Fibroblast of pulmonary artery (primary cell): ENCODE measurements around the gene PRELID3B.

Source experiments
- DNase-seq: peaks from one replicate; pipeline ENCODE4 v3.0.0-alpha.2; 2010; ENCODE audit warnings: low read depth
- H3K4me3 ChIP-seq: replicated peaks from 2 replicates; pipeline ENCODE4 v1.5.1; 2011; ENCODE audit warnings: low read depth, mild to moderate bottlenecking, control low read depth, low read length, moderate library complexity
- TF ChIP-seq, protein P1 (sequence below): IDR thresholded peaks from 2 replicates; pipeline ENCODE4 v1.5.1; 2011; ENCODE audit warnings: mild to moderate bottlenecking, control low read depth, low read length, inconsistent platforms; ENCODE audit errors: missing control alignments

Gene PRELID3B

DNA sequence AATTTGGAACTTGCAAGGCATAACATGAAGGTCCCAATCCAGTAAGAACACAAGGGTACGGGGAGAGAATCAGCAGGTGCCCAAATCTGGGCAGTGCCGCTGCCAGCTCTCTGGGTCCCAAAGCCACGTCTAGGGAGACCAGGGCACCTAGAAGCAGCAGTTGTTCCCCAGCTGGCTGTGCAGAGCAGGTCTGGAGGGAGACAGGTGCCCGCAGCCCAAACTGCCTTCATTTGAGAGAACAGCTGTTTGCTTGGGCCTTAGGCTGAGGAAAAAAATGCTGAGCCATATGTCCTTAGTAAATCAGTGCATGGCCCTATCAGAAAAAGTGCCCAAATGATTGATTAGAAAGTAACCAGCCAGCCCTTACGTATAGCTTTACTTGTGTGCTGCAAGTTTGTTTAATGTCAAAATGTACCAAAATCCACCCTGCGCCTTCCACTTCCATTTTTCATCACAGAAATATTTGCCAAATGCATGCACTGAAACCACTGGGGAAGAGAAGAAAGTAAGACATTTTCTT, 9.1 kb upstream of the PRELID3B start:
- DNase-seq = no peak
- no peak overlapping the region for H3K4me3 ChIP-seq
- TF ChIP-seq, protein P1, sequence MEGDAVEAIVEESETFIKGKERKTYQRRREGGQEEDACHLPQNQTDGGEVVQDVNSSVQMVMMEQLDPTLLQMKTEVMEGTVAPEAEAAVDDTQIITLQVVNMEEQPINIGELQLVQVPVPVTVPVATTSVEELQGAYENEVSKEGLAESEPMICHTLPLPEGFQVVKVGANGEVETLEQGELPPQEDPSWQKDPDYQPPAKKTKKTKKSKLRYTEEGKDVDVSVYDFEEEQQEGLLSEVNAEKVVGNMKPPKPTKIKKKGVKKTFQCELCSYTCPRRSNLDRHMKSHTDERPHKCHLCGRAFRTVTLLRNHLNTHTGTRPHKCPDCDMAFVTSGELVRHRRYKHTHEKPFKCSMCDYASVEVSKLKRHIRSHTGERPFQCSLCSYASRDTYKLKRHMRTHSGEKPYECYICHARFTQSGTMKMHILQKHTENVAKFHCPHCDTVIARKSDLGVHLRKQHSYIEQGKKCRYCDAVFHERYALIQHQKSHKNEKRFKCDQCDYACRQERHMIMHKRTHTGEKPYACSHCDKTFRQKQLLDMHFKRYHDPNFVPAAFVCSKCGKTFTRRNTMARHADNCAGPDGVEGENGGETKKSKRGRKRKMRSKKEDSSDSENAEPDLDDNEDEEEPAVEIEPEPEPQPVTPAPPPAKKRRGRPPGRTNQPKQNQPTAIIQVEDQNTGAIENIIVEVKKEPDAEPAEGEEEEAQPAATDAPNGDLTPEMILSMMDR = no peak

DNA sequence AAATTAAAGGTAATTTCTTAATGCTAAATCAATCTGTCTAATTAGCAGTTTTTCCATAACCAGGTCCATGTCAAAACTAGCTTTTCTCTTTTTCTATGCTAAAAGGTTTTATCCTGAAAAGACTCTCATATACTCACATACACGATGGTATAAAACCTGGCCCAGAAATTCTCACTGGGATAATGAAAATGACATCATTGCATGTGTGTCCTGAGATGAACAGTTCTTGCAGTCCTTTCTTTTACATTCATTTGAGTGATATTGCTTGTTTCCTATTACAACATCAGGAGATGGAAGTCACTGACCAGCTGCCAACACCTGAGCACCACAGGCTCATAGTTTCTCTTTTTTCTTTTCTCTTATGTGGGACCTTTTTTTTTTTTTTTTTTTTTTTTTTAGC, 7.9 kb upstream of the PRELID3B start:
- DNase-seq = no peak
- no peak overlapping the region for H3K4me3 ChIP-seq
- TF ChIP-seq, protein P1 = no peak

DNA sequence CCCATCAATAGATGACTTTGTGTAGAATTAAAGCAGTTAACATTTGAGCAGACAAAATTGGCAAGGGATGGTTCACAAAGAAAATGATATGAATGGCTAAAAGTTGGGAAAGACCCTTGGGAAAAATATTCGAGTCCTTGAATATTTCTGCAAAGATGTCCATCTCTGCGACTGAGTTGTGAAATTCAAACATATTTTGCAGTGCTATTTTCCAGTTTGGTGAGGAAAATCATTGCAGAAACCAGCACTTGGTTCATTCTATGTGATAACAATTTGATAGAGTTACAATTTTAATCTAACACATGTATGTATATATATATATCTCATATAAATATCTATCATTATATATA, 6.1 kb upstream of the PRELID3B start:
- TF ChIP-seq, protein P1 = no peak
- DNase-seq = no peak
- no peak overlapping the region for H3K4me3 ChIP-seq

DNA sequence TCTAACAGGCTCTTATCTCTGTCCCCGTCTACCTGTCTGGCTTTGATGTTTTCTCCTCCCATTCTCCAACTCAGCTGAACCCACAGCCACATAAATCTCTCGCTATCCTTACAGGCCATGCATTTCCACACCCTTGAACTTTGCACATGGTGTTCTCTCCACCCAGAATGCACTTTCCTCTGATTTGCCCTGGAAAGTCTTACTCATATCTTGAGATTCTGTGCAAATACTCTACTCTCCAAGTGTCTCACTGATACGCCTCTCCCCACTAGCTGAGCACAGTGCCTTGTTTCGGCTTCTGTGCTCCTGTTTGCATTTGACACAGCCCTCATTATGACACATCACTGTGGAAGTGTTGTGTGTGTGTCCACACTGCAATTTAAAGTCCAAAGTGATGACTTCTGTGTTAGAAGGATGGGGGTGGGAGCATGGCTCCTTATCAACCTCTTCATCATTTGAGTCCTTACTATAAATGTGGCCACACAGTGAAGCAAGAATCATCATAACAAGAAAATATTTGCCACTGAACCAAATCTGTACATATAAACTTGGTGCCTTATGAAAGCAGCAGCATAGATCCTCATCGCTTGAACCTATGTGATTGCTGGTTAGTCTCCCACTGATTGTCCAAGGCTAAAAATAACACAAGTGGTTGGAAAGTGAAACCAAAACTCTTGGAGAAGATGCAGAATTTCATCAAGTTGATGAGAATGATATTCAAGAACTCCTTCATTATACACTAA, 5.5 kb upstream of the PRELID3B start:
- TF ChIP-seq, protein P1 = no peak
- no peak for DNase-seq
- no peak overlapping the region for H3K4me3 ChIP-seq

DNA sequence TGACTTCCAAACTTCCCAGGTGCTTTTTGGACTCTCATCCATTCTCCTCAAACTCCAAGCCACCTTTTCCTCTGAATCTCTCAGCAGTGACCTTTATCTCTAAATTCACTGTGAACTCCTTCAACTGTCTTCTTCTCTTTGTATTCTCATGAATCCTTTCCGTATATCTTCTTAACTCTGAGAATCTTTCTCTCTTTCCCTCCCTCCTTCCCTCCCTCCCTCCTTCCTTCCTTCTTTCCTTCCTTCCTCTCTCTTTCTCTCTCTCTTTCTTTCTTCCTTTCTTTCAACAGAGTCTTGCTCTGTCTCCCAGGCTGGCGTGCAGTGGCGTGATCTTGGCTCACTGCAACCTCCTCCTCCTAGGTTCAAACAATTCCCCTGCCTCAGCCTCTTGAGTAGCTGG, 4.3 kb upstream of the PRELID3B start:
- TF ChIP-seq, protein P1 = no peak
- no peak for DNase-seq
- no peak overlapping the region for H3K4me3 ChIP-seq

DNA sequence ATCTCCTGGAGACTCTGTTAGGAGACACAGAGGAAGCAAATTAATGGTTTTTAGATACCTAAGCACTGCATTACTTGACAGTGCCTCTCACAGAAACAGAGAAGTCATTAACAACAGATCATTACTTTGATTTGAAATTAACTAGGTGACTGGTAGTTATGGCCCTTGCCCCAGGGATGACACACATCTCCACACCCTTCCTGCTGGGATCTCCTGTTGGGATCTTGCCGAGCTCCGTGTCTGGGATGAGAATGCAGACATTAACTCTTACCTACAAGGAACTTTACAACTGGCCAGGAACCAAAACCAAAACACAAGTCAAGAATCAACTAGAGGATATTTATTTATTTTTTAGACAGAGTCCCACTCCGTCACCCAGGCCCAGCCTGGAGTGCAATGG, 2.2 kb upstream of the PRELID3B start:
- TF ChIP-seq, protein P1 = no peak
- DNase-seq = no peak
- no peak overlapping the region for H3K4me3 ChIP-seq

DNA sequence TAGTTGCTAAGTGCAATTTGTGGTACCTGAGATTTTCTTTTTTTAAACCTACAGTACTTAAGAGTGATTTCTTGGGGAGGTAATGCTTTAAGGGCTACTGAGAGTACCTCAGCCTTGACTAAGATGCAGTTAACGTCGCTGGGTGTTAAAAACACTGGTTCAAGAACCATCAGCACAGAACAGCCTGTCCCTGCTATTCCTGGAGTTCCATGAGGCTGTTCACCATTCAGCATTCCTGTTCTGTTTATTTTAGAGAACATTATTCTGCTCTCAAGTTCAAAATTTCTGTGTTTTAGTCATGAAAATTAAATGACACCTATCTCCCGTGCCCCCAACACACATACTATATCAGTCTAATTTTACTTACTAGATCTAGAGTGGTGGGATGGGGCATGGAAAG, 1.7 kb upstream of the PRELID3B start:
- H3K4me3 ChIP-seq = no peak overlapping the region
- TF ChIP-seq, protein P1 = no peak
- DNase-seq = no peak
